HCT116 (cell line): ENCODE measurements around the gene TDRD12. TPM values are rescaled to one million over a fixed set of nuclear protein-coding genes. Genes with fewer than 3 reads are reported as not detected.

Source experiments
- ATAC-seq: fragments of 200-7000 bp; cut with Tn5 transposase; 2 replicates; pipeline ENCODE4 v1.9.1; 2020; ENCODE audit warnings: mild to moderate bottlenecking, moderate library complexity
- BruUV-seq: library from RNA; stranded (reverse); fragments of 400-500 nt; replicated peaks from 2 replicates; lab custom pipeline; 2021; lab: Mats Ljungman, UMichigan
- CTCF ChIA-PET: fragments of 300-600 bp; sonication (Branson Sonifier 250); formaldehyde crosslinking; loops from one replicate; lab custom pipeline; 2021; ENCODE audit warnings: antibody characterized with exemption; lab: Charles Lee
- POLR2A ChIA-PET: fragments of 300-600, 350-600 bp; sonication (Branson Sonifier 250); formaldehyde crosslinking; loops from one replicate; lab custom pipeline; 2021; ENCODE audit warnings: antibody characterized with exemption; lab: Charles Lee
- RAD21 ChIA-PET, 2 experiments: fragments of 300-600 bp; sonication (Branson Sonifier 250); formaldehyde crosslinking; loops; one replicate each; lab custom pipeline; 2023; ENCODE audit warnings: low total read pairs in 2 of 2; ENCODE audit not compliant: uncharacterized antibody in 2 of 2, unreplicated experiment in 2 of 2, low non-redundant PET in 1 of 2; lab: Charles Lee
- DNase-seq: peaks from one replicate; pipeline ENCODE4 v3.0.0-alpha.2; 2010; ENCODE audit warnings: low read depth, low spot score
- H2AFZ ChIP-seq: fragments of 200-600 bp; shearing (Covaris generic), sonication (generic); 2 replicates; pipeline ENCODE4 v1.6.1; 2017; ENCODE audit warnings: low read depth, mixed run types, mixed read lengths, antibody characterized with exemption, low read length; ENCODE audit not compliant: poor library complexity, severe bottlenecking
- H3K27ac ChIP-seq: 2 replicates; pipeline ENCODE4 v1.5.1; 2012; ENCODE audit warnings: low read depth, low read length
- H3K27me3 ChIP-seq: fragments of 200-600 bp; sonication (generic); 2 replicates; pipeline ENCODE4 v1.6.1; 2016; ENCODE audit warnings: mixed run types, low read length, mixed read lengths; ENCODE audit not compliant: insufficient read depth
- H3K36me3 ChIP-seq, 2 experiments: fragments of 200-500 bp in 1 of 2; fragments of 200-600 bp in 1 of 2; sonication (Bioruptor generic) in 1 of 2; sonication (generic) in 1 of 2; 2 replicates each; pipeline versions ENCODE4 v1.5.1 to v1.6.1; 2014 to 2016; ENCODE audit warnings: low read length in 2 of 2, inconsistent platforms in 1 of 2, mixed read lengths in 1 of 2, mixed run types in 1 of 2; ENCODE audit not compliant: insufficient read depth in 2 of 2, control insufficient read depth in 1 of 2
- H3K4me1 ChIP-seq, 2 experiments: fragments of 200-600 bp in 1 of 2; sonication (generic) in 1 of 2; 2 replicates each; pipeline versions ENCODE4 v1.5.1 to v1.6.1; 2012 to 2017; ENCODE audit warnings: low read length in 2 of 2, inconsistent platforms in 1 of 2, mild to moderate bottlenecking in 1 of 2, mixed read lengths in 1 of 2, mixed run types in 1 of 2, moderate library complexity in 1 of 2; ENCODE audit not compliant: insufficient read depth in 2 of 2, control insufficient read depth in 1 of 2
- H3K4me2 ChIP-seq: fragments of 200-600 bp; sonication (generic); 2 replicates; pipeline ENCODE4 v1.6.1; 2017; ENCODE audit warnings: mixed run types, low read length, mixed read lengths
- H3K4me3 ChIP-seq, 2 experiments: fragments of 200-600 bp in 1 of 2; sonication (generic) in 1 of 2; replicated peaks in 1 of 2; 2 replicates each; pipeline ENCODE4 v1.5.1; 2011 to 2016; ENCODE audit warnings: low read length in 2 of 2, control low read depth in 1 of 2, low read depth in 1 of 2, mild to moderate bottlenecking in 1 of 2, mixed read lengths in 1 of 2, mixed run types in 1 of 2
- H3K79me2 ChIP-seq: fragments of 200-600 bp; sonication (generic); 2 replicates; pipeline ENCODE4 v1.6.1; 2017; ENCODE audit warnings: mild to moderate bottlenecking, mixed run types, low read length, moderate library complexity, mixed read lengths; ENCODE audit not compliant: insufficient read depth
- H3K9ac ChIP-seq: fragments of 200-600 bp; sonication (generic); 2 replicates; pipeline ENCODE4 v1.6.1; 2016; ENCODE audit warnings: low read length, mixed read lengths
- H3K9me2 ChIP-seq: fragments of 200-600 bp; sonication (generic), shearing (Covaris generic); 2 replicates; pipeline ENCODE4 v1.6.1; 2017; ENCODE audit warnings: mixed run types, mild to moderate bottlenecking, moderate library complexity; ENCODE audit not compliant: insufficient read depth
- H3K9me3 ChIP-seq, 2 experiments: fragments of 200-500 bp in 1 of 2; fragments of 200-600 bp in 1 of 2; sonication (Bioruptor generic) in 1 of 2; sonication (generic) in 1 of 2; 2 replicates each; pipeline ENCODE4 v1.6.1; 2014 to 2017; ENCODE audit warnings: low read length in 2 of 2, mixed read lengths in 2 of 2, inconsistent platforms in 1 of 2, low read depth in 1 of 2, mild to moderate bottlenecking in 1 of 2, mixed run types in 1 of 2, moderate library complexity in 1 of 2; ENCODE audit not compliant: control insufficient read depth in 1 of 2, insufficient read depth in 1 of 2
- H4K20me1 ChIP-seq: fragments of 200-600 bp; sonication (generic), shearing (Covaris generic); 2 replicates; pipeline ENCODE4 v1.6.1; 2017; ENCODE audit warnings: mixed run types, mild to moderate bottlenecking, moderate library complexity; ENCODE audit not compliant: insufficient read depth
- ATF3 ChIP-seq: IDR thresholded peaks from 2 replicates; pipeline ENCODE4 v1.6.1; 2012
- CTCF ChIP-seq, 3 experiments: fragments of 200-600 bp in 1 of 3; sonication (generic) in 1 of 3; IDR thresholded peaks in 2 of 3; conservative IDR thresholded peaks in 1 of 3; 2 replicates each; pipeline ENCODE4 v1.5.1; 2012 to 2017; ENCODE audit warnings: low read depth in 2 of 3, low read length in 2 of 3, antibody characterized with exemption in 1 of 3, borderline replicate concordance in 1 of 3, control low read depth in 1 of 3, mild to moderate bottlenecking in 1 of 3, mixed read lengths in 1 of 3, mixed run types in 1 of 3, moderate library complexity in 1 of 3; ENCODE audit not compliant: insufficient read depth in 1 of 3
- MAX ChIP-seq: IDR thresholded peaks from 2 replicates; pipeline ENCODE4 v1.6.1; 2012
- POLR2A ChIP-seq: IDR thresholded peaks from 2 replicates; pipeline ENCODE4 v1.7.0; 2011; ENCODE audit warnings: borderline replicate concordance; ENCODE audit not compliant: insufficient read depth, insufficient read length; ENCODE audit errors: extremely low read depth
- POLR2AphosphoS5 ChIP-seq: IDR thresholded peaks from 2 replicates; pipeline ENCODE4 v1.6.1; 2011; ENCODE audit warnings: mild to moderate bottlenecking, low read depth, low read length, moderate library complexity
- RAD21 ChIP-seq: IDR thresholded peaks from 2 replicates; pipeline ENCODE4 v1.6.1; 2012; ENCODE audit warnings: low read depth, mild to moderate bottlenecking
- YY1 ChIP-seq: IDR thresholded peaks from 2 replicates; pipeline ENCODE4 v1.6.1; 2011; ENCODE audit warnings: low read length, low read depth, moderate library complexity, mild to moderate bottlenecking; ENCODE audit not compliant: insufficient replicate concordance; ENCODE audit errors: extremely low read depth
- ZBTB33 ChIP-seq: IDR thresholded peaks from 2 replicates; pipeline ENCODE4 v1.6.1; 2011; ENCODE audit warnings: mild to moderate bottlenecking, low read length, moderate library complexity; ENCODE audit not compliant: insufficient replicate concordance; ENCODE audit errors: extremely low read depth
- ZFX ChIP-seq: fragments of 450-650 bp; IDR thresholded peaks from 2 replicates; pipeline ENCODE4 v1.6.1; 2017
- intact Hi-C: fragments of 100-400 bp; cut with micrococcal nuclease; formaldehyde crosslinking; loops from 2 replicates; pipeline ENCODE4 v1.10.0; 2022
- total RNA-seq: library from RNA; stranded (reverse); gene quantifications from one replicate; pipeline ENCODE4 v1.2.1, GENCODE V29; 2021; ENCODE audit not compliant: unreplicated experiment

The TDRD12 gene
- total RNA-seq, 1 experiment from 2014 or later = 0.30 TPM

- TF ChIP-seq YY1 (no peak), ZBTB33 (no peak)
Observed at GRCh38 chr19:32837531-32837930, 118.0 kb downstream of the TDRD12 start (continued).

GRCh38 chr19:32842061-32842460 lies 122.5 kb downstream of the TDRD12 start:
- Histone ChIP-seq H3K4me1 (no peaks in the 10 kb centered on the region), H3K4me3 (no peak overlapping the region), H3K27ac (no peak overlapping the region), H3K9ac (no peak overlapping the region), H3K27me3 (no peaks in the 10 kb centered on the region), H4K20me1 (no peaks in the 10 kb centered on the region)
- DNase-seq = no peak
- RAD21 ChIA-PET = no interaction called here
- BruUV-seq = no TSS peak
- TF ChIP-seq CTCF (IDR thresholded peaks at IDR 0.05 in 2 of 3, conservative IDR thresholded peaks at IDR 0.05 in 1 of 3; ENCODE audit: borderline replicate concordance in 1 of 3, insufficient read depth in 1 of 3, low read depth in 2 of 3, low read length in 2 of 3) (no peak), ZFX (no peak), RAD21 (no peak), ATF3 (no peak), MAX (no peak), POLR2AphosphoS5 (no peak), POLR2A (no peak)
- TF ChIP-seq, all 23 proteins: peak for 0
- Histone ChIP-seq H3K9me2 (no peaks in the 10 kb centered on the region), H3K79me2 (no peaks in the 10 kb centered on the region), H3K4me2 (no peak overlapping the region), H3K9me3 (peaks cover 6 to 9% of the 10 kb centered on the region in 2 experiments; a peak in 2 of 4 replicates), H3K36me3 (no peaks in the 10 kb centered on the region), H2AFZ (no peak overlapping the region)
- POLR2A ChIA-PET = no interaction called here
- CTCF ChIA-PET = no interaction called here
- intact Hi-C loops = no loop called here
- ATAC-seq = no peak
